GM19099 (cell line): ENCODE data around the gene TBC1D8.

Experiments
- POLR2A ChIP-seq: IDR thresholded peaks from 3 replicates; pipeline ENCODE4 v1.6.1; 2011; ENCODE audit warnings: low read depth; ENCODE audit not compliant: insufficient read length; ENCODE audit errors: extremely low read depth

Gene TBC1D8

GRCh38 chr2:101076581-101076980, 74.6 kb downstream of the TBC1D8 start:
- TF ChIP-seq POLR2A, result no peak

GRCh38 chr2:101064868-101065549, 86.2 kb downstream of the TBC1D8 start:
- TF ChIP-seq POLR2A, result no peak

DNA sequence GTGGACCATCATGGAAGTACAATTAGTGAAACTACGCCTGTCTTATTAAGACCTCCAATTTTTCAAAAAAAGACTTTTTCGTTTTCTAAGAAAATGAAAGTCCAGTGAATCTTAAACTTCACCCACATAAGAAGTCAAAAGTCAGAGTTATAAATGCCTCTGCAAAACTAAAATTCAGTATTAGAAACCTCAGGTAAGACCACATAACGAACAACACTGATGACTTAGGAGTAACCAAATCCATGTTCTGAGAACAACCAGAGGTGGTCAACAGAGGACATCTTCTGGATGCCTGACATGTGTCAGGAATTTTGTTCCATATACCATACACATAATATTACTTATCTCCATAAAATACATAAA, 86.7 kb downstream of the TBC1D8 start:
- TF ChIP-seq POLR2A, result no peak

- TF ChIP-seq POLR2A, result no peak
These were observed 87.1 kb downstream of the TBC1D8 start for GRCh38 chr2:101064125-101064502.

GRCh38 chr2:101063352-101064124, 87.6 kb downstream of the TBC1D8 start:
- no peak for TF ChIP-seq POLR2A

GRCh38 chr2:101058386-101058785, 92.8 kb downstream of the TBC1D8 start:
- no peak for TF ChIP-seq POLR2A

DNA sequence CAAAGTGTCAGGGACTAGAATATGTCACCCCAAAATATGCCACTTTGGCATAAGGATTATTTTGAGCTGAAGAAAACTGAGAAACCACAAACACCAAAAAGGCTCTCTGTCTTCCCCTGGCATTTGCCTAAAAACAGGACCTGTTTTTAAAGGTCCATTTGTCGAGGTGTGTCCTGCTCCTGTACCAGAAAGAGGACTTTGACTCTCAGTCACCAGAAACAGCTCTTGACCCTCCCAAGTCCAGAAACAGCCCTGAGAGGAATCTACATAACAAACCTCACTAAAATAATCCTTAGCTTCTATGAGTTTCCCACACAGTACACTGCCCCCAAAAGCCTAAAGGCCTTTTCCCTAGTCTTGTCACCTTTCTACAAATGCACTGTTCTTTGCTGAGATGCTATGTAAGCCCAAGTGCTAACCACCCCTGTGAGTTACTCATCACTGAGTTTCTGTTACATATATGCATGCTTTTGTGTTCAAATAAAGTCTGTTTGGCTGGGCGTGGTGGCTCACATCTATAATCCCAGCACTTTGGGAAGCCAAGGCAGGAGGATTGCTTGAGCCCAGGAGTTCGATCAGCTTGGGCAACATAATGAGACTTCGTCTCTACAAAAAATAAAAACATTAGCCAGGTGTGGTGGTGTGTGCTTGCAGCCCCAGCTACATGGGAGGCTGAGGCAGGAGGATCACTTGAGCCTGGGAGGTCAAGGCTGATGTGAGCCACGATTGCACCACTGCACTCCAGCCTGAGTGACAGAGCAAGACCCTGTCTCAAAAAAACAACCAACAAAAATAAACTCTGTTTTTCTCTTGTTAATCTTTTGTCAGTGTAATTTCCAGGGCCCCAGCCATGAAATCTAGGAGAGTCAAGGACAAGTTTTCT, 93.9 kb downstream of the TBC1D8 start:
- TF ChIP-seq POLR2A, result no peak

- no peak for TF ChIP-seq POLR2A
These were observed 98.1 kb downstream of the TBC1D8 start for GRCh38 chr2:101053117-101053516.

GRCh38 chr2:101052147-101052546, 99.0 kb downstream of the TBC1D8 start:
- no peak for TF ChIP-seq POLR2A

GRCh38 chr2:101048756-101049155, 102.4 kb downstream of the TBC1D8 start:
- TF ChIP-seq POLR2A, result no peak

DNA sequence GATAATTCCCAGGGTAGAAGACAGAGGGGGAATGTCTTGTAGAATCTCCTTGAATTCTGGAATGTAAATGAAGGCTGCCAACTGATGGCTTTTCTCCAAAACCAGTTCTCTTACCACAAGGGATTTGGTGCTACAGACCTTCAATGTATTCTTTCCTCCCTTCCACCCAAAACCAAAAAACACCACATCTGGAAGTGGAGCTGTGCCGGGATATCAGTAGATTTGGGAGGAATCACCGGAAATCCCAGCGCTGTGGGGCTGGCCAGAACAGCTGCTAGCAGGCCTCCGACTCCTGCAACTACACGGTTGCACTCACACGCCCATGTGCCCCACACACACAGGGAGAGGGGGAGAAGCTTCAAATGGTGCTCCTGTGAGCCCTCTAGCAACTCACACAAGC, 103.4 kb downstream of the TBC1D8 start:
- no peak for TF ChIP-seq POLR2A

DNA sequence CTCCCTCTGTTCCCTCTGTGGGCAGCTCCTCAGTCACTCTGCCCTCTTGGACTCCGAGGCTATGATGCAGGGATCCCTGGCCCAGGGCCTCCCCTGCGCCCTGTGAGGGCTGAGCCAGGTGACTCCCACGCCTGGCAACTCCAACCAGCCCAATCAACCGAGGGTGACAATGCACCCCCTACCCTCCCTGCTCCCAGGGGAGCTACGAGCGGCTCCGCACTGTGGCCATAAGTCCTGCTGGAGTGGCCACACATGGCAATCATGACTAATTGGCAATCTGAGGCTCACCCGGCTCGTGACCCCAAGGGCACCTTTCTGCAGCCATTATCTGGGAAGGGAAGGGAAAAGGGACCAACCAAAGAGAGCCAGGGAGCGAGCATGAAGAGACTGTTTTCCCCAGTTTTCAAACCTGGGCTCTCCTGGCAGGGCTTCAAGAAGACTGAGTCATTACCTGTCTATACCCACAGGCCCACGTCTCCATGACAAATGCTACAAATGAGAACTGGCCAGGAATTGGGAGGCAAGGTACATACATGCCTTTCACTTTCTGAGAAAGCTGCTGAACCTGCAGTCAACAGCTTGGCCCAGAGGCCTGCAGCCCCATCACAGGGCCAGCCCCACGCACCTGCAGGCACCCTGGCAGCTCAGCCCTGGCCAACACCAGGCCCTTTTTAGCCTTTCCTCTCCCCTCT, 104.0 kb downstream of the TBC1D8 start:
- TF ChIP-seq POLR2A, result no peak

- TF ChIP-seq POLR2A, result no peak
These were observed 105.9 kb downstream of the TBC1D8 start for GRCh38 chr2:101045330-101045729.

- no peak for TF ChIP-seq POLR2A
These were observed 109.8 kb downstream of the TBC1D8 start for GRCh38 chr2:101041413-101041812.

DNA sequence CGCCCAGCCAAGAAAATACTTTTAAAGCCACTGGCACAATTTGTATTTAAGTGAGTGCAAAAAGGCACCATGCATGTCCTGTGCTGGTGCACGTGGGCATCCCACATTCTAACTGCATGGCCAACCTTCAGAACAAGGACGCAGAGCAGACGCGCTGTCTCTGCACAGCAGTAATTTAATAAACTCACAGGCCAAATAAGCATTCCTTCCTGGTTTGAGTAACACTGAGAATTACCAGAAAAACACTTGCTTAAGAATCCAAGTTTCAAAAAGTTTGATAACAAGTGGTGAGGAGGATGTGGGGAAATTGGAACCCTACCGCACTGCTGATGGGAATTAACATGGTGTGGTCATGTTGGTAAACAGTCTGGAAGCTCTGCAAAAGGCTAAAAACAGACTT, 110.4 kb downstream of the TBC1D8 start:
- TF ChIP-seq POLR2A, result no peak
